ENCODE data around the gene FGA.

DNA sequence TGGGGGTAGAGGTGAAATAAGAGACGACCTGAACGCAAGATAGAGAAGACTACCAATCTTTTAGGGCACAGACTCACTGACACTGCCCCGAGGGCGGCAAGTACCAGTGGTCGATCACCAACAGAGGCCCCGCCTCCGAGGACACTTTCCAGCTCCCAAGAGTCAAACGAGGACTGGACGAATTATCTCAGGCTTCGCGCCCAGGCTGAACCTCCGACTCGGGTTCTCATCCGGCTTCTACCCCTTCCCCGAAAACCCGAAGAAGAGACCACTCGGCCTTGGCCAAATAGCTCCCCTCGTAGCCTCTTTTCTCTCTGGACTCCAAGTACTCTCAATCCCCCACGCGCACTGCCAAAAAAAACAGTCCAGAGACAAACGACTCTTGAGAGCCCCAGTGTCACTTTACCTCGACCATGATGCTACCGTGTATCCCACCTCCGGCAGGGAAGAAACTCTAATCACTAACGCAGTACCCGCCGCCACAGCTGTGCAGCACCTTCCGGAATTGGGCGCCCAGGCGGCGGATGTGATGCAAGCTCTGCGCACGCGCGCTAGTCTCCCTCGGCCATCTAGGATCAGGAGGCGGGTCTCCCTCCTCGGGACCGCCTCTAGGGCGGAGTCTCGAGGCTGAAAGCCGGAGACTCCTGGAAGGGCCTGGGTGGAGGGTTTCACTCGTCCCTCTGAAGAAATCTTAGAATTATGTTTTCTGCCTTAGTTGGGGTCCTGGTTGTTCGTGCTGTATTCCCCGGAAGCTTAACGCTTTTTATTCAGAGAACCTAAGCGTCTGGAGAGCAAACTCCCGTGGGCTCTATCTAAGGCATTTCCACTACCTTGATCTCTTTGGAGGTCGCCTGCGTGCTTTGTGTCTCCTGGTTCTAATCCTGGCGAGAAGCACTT is 40.4 kb downstream of the FGA start, which contains the start of gene PLRG1:
- TF ChIP-seq POLR2A (IDR thresholded peaks at IDR 0.05), result peak; percentile 62
- TF ChIP-seq, protein P1, sequence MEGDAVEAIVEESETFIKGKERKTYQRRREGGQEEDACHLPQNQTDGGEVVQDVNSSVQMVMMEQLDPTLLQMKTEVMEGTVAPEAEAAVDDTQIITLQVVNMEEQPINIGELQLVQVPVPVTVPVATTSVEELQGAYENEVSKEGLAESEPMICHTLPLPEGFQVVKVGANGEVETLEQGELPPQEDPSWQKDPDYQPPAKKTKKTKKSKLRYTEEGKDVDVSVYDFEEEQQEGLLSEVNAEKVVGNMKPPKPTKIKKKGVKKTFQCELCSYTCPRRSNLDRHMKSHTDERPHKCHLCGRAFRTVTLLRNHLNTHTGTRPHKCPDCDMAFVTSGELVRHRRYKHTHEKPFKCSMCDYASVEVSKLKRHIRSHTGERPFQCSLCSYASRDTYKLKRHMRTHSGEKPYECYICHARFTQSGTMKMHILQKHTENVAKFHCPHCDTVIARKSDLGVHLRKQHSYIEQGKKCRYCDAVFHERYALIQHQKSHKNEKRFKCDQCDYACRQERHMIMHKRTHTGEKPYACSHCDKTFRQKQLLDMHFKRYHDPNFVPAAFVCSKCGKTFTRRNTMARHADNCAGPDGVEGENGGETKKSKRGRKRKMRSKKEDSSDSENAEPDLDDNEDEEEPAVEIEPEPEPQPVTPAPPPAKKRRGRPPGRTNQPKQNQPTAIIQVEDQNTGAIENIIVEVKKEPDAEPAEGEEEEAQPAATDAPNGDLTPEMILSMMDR (IDR thresholded peaks at IDR 0.05), result peak in 2 of 3 donors; percentile 31 to 44

All from ovary (tissue), 3 donors.